Activated naive CD8-positive, alpha-beta T cell treated with anti-CD3 and anti-CD28 coated beads, Interleukin-2, amount 50 U/mL, for 16 hours (primary cell): ENCODE results near the gene ZNF614.
A peak's percentile ranks its signal among the peaks of the same experiment; 100 is the strongest.
"Not testable (repeated sequence)": the region's sequence is repeated elsewhere in the genome, so short reads cannot be mapped to it uniquely, and the experiment has no call there.

ENCODE experiments used
- DNase-seq: peaks from one replicate; pipeline ENCODE4 v3.0.0-alpha.2; 2020; ENCODE audit warnings: low read depth, low spot score

The ZNF614 gene

DNA sequence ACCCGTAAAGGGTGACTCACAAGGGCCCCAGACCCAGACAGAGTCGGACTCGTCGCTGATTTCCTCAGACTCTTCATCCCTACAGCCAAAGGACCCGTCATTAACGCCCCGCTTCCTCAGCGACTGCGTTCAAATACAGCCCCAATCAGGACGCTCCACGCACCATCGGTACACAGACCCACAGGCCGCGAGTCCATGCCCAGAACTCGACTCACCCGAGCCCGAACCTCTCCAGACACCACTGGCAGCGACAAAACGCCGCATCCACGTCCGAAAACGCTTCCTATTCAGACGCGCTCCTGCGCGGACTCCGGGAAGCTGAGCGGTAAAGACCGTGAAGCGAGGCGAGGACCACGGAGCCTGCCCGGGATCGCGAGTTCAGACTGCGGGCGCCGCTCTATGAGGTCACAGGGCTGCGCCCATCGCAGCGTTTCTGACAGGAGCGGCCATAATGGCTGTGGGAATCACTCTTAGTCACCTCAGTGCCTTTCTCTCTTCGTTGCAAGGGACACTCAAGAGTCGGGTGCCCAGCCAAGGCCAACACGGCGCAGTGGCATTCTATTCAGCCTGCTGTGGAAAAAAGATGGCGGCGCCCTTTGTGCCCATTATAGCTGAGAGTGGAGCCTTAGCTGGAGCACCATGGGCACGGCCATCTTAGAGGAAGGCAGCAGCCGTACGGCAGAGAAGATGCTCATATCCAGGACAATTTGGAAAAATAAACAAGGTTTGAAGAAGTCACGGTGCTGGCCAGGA lies at the start of gene ZNF614:
Gene ZNF614 (minus strand): TSS at position 353 of the 753 bp plus-strand sequence. CDS start 2,634 bp downstream, outside the sequence.
- peak; percentile 67 for DNase-seq

DNA sequence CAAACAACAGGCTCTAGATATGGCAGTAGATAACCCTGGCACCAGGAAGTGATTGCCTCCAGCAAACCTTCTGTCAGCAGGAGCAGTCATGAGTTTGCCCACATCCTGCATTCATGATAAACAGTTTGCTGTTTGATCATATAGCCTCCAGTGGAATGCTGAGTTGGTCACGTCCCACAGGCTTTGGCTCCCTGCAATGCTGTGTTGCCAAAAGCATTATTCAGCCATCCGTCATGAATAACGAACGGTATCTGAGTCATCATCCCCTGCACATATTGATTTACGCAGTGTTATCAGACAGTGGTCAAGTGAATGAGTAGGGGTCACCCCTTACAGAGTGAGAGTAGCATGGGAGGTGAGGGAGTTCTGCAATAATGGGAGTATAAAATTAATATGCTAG lies 42.3 kb upstream of the ZNF614 start:
- no peak for DNase-seq

DNA sequence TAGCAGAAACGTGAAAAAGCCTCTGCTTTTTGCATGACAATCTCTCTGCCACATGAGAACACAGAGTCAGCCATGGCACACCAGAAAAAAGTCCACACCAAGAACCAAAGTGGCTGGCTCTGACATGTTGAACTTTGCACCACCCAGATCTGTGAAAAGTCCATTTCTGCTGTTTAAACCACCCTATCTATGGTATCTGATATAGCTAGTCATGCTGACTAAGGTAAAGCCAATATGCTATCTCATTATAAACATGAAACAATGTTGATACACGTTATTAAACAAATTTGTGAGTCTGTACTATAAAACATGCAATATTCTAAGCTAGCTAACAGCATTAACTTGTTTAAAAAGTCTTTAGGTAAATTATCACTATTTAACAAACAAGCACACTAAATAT lies 41.5 kb upstream of the ZNF614 start:
- no peak for DNase-seq

DNA sequence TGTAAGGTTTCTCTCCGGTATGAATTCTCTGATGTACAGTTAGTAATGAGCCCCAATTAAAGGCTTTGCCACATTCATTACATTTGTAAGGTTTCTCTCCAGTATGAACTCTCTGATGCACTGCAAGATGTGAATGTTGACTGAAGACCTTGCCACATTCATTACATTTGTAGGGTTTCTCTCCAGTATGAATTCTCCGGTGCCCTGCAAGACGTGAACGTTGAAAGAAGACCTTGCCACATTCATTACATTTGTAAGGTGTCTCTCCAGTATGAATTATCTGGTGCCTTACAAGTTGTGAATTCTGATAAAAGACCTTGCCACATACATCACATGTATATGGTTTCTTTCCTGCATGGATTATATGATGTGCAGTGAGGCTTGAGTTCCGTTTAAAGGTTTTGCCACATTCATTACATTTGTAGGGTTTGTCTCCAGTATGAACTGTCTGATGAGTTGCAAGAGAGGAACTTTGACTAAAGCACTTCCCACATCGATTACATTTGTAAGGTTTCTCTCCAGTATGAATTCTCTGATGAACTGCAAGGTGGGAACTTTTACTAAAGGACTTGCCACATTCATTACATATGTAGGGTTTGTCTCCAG lies 38.2 kb upstream of the ZNF614 start:
- no peak for DNase-seq

DNA sequence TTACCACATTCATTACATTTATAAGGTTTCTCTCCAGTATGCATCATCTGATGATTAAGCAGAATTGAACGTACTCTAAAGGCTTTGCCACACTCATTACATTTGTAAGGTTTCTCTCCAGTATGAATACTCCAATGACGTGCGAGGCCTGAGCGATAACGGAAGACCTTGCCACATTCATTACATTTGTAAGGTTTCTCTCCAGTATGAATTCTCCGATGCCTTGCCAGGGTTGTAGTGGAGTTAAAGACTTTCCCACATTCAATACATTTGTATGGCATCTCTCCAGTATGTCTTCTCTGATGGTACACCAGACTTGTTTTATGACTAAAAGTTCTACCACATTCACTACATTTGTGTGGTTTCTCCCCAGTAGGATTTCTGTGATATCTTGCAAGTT lies 37.2 kb upstream of the ZNF614 start:
- DNase-seq = no peak

DNA sequence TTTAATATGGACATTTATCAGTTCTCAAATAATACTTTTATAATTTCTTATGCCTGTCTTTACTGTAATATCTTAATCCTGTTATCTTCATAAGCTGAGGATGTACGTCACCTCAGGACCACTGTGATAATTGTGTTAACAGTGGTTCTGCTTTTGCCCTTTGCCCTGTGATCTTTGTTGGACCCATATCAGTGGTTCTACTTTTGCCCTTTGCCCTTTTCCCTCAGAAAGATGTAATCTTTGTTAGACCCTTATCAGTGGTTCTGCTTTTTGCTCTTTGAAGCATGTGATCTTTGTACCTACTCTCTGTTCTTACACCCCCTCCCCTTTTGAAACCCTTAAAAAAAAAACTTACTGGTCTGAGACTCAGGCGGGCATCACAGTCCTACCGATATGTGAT lies 28.3 kb upstream of the ZNF614 start:
- DNase-seq = not testable (repeated sequence)

DNA sequence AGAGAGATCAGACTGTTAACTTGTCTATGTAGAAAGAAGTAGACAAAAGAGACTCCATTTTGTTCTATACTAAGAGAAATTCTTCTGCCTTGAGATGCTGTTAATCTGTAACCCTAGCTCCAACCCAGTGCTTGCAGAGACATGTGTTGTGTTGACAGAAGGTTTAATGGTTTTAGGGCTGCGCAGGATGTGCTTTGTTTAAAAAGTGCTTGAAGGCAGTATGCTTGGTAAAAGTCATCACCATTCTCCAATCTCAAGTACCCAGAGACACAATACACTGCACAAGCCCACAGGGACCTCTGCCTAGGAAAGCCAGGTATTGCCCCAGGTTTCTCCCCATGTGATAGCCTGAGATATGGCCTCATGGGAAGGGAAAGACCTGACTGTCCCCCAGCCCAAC lies 23.6 kb upstream of the ZNF614 start:
- DNase-seq = not testable (repeated sequence)

DNA sequence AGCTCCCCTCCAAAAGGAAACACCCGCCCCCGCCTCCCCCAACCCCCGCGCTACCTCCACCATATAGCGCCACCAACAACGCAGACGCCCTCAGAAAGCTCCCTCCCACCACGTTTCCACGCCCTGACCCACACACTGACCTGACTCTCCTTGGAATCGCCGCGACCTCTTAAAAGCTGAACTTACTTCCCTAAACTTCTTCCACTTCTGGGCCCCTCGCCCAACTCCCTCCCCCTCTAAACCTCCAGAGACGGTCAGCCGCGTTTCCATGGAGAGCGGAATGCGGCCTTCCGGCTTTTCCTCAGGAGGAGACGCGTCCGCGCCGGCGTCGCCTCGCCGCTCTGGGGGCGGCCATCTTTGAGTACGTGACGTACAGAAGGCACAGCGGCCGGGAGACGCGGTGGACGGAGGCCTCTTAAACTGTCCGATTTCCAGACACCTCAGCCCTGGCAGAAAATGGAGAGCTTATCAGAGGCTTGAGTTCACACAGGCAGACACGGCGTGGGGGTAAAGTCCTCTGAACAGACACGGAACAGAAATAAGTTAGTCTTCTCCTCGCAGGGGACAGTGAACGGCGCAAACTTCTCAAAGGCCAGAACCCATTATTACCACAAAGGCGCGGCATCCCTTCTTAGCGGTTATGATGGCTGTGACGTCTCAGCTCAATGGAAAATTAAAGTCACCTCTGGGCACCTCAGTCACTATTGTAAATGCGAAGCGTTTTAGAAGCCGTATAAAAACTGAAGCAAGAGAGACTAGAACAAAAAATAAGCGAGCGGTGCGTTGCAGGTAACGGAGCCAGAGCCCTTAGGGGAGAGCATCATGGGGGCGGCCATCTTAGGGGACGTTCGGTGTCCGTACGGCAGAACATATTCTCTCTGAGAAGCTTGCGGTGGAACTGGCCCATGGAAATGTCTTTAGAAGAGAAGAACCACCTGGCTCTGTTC lies 20.6 kb upstream of the ZNF614 start, which contains the start of gene ZNF432:
Gene ZNF432 (minus strand): TSS at position 284 of the 947 bp plus-strand sequence. CDS start 1,970 bp downstream, outside the sequence.
- peak; percentile 54 for DNase-seq

DNA sequence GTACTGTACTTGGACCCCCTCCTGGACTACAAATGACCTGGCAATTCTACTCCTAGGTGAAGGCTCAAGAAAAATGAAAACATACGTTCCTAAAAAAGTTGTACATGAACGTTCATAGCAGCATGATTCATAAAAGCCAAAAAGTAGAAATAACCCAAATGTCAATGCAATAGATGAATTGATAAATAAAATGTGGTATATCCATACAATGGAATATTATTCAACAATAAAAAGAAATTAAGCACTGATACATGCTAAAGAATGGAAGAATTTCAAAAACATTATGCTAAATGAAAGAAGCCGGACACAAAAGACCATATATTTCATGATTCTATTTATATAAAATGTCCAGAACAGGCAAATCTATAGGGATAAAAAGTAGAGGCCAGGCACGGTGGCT lies 11.0 kb upstream of the ZNF614 start:
- DNase-seq = no peak

DNA sequence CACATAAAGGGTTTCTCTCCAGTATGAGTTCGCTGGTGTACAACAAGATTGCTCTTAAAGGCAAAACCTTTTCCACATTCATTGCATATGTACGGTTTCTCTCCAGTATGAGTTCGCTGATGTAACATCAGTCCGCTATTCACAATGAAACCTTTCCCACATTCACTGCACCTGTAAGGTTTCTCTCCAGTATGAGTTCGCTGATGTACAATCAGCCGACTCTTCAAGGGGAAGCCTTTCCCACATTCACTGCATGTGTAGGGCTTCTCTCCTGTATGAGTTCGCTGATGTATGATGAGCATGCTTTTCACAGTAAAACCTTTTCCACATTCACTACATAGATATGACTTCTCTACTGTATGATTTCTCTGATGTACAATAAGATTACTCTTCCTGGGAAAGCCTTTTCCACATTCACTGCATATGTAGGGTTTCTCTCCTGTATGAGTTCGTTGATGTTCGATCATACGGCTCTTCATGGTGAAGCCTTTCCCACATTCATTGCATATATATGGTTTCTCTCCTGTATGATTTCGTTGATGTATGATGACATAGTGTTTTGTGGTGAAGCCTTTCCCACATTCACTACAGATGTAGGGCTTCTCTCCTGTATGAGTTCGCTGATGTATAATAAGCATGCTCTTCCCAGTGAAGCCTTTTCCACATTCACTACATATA lies 6.0 kb upstream of the ZNF614 start:
- no peak for DNase-seq

DNA sequence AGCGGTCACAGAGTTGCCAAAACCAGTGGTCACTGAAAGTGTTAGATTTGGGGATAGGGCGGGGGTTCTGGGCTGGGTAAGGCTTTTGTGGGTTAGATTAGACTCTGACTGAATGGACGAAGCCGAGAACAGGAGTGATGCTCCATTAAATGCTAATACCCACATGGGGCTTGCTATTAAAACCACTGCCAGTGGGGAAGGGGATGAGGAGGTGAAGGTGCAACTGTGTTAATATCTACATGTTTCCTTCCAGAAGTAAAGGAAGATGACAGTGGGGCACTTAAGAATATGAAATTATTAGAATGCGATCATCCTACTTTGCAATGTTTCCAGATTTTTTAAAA lies 573 bp upstream of the ZNF614 start:
- DNase-seq = no peak

DNA sequence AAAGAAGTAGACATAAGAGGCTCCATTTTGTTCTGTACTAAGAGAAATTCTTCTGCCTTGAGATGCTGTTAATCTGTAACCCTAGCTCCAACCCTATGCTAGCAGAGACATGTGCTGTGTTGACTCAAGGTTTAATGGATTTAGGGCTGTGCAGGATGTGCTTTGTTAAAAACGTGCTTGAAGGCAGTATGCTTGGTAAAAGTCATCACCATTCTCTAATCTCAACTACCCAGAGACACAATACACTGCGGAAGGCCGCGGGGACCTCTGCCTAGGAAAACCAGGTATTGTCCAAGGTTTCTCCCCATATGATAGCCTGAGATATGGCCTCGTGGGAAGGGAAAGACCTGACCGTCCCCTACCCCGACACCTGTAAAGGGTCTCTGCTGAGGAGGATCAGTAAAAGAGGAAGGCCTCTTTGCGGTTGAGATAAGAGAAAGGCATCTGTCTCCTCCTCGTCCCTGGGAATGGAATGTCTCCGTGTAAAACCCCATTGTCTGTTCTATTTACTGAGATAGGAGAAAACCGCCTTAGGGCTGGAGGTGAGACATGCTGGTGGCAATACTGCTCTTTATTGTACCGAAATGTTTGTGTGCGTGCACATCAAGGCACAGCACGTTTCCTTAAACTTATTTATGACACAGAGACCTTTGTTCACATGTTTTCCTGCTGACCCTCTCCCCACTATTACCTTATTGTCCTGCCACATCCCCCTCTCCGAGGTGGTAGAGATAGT lies 1.8 kb downstream of the ZNF614 start:
- DNase-seq = not testable (repeated sequence)

DNA sequence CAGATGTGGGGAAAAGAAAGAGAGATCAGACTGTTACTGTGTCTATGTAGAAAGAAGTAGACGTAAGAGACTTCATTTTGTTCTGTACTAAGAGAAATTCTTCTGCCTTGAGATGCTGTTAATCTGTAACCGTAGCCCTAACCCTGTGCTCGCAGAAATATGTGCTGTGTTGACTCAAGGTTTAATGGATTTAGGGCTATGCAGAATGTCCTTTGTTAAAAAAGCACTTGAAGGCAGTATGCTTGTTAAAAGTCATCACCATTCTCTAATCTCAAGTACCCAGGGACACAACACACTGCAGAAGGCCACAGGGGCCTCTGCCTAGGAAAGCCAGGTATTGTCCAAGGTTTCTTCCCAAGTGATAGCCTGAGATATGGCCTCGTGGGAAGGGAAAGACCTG lies 3.7 kb downstream of the ZNF614 start:
- not testable (repeated sequence) for DNase-seq

DNA sequence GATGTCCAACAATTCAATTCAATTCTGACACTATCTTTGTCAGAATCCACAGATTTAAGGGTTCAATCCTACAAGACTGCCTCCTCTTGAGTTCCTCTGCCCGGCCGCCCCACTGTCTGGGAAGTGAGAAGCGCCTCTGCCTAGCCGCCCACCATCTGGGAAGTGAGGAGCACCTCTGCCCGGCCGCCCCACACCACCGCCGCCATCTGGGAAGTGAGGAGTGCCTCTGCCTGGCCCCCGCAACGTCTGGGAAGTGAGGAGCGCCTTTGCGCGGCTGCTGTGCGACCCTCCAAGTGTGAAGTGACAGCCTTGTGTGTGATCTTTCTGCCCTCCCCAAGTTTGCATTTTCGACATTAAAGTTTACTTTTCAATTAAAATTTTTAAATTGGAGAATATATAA lies 6.0 kb downstream of the ZNF614 start:
- no peak for DNase-seq

DNA sequence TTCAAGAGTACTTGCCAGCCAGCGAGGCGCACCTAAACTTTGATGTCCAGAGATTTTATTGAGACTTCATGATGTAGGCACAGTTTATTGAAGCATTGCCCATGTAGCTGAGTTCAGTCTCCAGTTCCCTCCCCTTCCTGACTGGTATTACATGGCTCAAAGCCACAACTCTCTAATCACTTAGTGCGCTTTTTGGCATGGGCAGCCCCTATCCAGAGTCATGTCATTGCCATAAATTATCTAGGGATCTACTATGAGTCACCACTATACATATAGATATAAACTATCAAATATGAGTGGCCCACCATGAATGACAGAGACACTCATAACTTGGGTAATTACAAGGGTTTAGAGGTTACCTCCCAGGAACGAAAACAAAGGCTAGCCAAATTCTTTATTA lies 7.7 kb downstream of the ZNF614 start:
- no peak for DNase-seq

DNA sequence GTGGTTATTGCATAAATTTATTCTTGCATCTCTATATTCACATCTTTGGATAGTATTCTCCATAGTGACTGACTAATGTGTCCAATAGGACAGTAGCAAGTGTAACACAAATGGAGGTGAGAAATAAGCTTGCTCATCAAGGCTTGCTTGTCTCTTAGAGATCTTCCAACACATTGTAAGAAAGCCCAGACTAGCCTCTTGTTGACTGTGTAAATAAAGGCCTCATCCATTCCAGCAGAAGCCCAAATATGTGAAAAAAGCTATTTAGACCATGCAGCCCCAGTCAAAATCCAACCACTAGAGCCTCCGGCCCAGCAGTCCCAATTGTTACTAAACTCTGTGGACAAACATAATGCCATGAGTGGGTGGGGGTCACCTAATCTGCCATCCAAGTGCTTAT lies 17.5 kb downstream of the ZNF614 start:
- DNase-seq = no peak

DNA sequence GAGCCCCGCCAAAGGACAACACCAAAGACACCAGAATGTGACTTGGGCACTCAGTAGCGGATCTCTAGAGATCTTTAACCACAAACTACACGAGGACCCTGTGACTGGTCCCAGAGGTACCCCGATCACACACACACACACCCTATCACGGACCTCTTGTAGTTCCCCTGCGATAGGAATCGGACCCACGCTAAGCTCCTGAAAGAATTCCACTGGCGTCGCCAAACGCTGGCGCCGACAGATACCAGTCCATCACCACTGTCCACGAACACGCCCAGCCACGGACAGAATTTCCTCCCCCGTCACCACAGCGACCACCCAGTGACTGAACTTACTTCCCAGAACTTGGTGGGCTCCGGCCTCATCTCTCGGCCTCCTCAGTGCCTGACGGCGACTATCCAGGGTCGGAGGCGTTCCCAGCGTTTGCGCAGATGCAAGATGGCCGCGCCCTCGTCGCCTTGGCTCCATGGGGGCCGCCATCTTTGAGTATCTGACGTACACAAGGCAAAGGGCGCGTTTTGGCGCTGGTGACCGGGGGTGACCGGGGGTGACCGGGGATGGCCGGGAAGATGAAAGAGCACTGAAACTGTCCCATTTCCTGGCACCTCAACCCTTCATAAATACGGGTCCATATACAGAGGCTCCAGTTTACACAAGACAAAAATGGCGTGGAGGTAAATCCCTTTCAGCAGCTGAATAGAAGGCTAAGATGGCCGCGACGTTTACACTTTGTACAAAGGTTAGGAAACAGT lies 20.2 kb downstream of the ZNF614 start, which contains the start of gene ZNF615:
Gene ZNF615 (minus strand): TSS at position 406 of the 752 bp plus-strand sequence. CDS start 4,500 bp downstream, outside the sequence.
- DNase-seq = peak; percentile 61

DNA sequence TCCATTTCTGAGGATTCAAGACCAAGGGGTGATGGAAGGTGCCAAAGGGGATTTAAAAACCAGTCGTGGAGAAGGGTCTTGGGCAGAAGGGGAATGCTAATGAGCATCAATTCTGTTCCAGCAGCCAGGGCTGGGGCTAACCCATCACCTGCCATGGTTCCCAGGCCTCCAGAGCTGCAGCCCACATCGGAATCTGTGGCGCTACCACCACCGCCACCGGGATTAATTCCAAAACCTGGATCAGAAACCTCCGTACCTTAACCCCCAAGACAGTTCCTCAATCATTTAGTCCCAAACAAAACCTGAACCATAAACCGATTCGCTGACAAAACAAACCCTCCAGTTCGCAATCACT lies 20.8 kb downstream of the ZNF614 start:
- DNase-seq = no peak

DNA sequence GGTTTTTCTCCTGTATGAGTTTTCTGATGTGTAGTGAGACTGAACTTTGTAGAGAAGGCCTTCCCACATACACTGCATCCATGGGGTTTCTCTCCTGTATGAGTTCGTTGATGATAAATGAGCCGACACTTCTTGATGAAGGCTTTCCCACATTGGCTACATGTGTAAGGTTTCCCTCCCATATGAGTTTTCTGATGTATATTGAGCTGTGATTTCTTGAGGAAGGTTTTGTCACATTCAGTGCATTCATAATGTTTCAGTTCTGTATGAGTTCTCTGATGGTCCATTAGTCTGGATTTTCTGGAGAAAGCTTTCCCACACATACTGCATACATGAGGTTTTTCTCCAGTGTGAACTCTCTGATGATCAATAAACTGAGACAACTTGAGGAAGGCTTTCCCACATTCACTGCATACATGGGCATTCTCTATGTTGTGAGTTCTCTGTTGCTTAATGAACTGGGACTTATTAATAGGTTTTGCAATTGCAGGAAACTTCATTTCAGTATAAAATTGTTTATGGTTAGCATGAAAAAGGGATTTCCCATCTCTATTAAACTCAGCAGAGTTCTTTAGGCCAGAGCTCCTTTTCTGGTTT lies 34.0 kb downstream of the ZNF614 start:
- DNase-seq = no peak

DNA sequence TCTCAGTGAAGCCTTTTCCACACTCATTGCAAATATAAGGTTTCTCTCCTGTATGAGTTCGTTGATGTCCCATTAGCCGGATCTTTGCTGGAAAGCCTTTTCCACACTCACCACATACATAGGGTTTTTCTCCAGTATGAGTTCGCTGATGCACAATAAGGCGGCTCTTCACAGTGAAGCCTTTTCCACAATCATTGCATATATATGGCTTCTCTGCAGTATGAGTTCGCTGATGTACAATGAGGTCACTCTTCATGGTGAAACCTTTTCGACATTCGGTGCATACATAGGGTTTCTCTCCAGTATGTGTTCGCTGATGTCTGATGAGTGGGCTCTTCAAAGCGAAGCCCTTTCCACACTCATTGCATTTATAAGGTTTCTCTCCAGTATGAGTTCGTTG lies 34.8 kb downstream of the ZNF614 start:
- no peak for DNase-seq
